AG08395 (cell line): Measurements from ENCODE around the gene ERICH6B.

Source experiments
- DNase-seq: peaks from one replicate; pipeline ENCODE4 v3.0.0; 2012; ENCODE audit warnings: mixed read lengths, low spot score

ERICH6B gene

GRCh38 chr13:45500492-45501174, 114.9 kb downstream of the ERICH6B start:
- DNase-seq: peak; percentile 59

GRCh38 chr13:45496942-45497341, 118.6 kb downstream of the ERICH6B start:
- DNase-seq: no peak

GRCh38 chr13:45492538-45492937, 123.0 kb downstream of the ERICH6B start:
- peak; percentile 14 for DNase-seq
